Measurements from ENCODE around the gene ABCC3.
"Not testable (repeated sequence)": the region's sequence is repeated elsewhere in the genome, so short reads cannot be mapped to it uniquely, and the experiment has no call there.

Gene ABCC3

GRCh38 chr17:50722746-50723145 is 88.1 kb downstream of the ABCC3 start:
- H3K4me3 ChIP-seq (ENCODE audit: low read depth, low read length) = no peak overlapping the region
- TF ChIP-seq CTCF (IDR thresholded peaks at IDR 0.05; ENCODE audit: borderline replicate concordance, insufficient read depth, low read depth, low read length) = no peak

- not testable (repeated sequence) for H3K4me3 ChIP-seq (ENCODE audit: low read depth, low read length)
These were observed 89.9 kb downstream of the ABCC3 start for GRCh38 chr17:50724622-50725021.

- no peak overlapping the region for H3K4me3 ChIP-seq (ENCODE audit: low read depth, low read length)
- no peak for TF ChIP-seq CTCF (IDR thresholded peaks at IDR 0.05; ENCODE audit: borderline replicate concordance, insufficient read depth, low read depth, low read length)
These were observed 91.3 kb downstream of the ABCC3 start for GRCh38 chr17:50725769-50726655.

GRCh38 chr17:50728112-50728429 is 93.4 kb downstream of the ABCC3 start:
- TF ChIP-seq CTCF (IDR thresholded peaks at IDR 0.05; ENCODE audit: borderline replicate concordance, insufficient read depth, low read depth, low read length) = no peak

GRCh38 chr17:50728881-50729765 is 94.4 kb downstream of the ABCC3 start:
- H3K4me3 ChIP-seq (ENCODE audit: low read depth, low read length) = no peak overlapping the region
- no peak for TF ChIP-seq CTCF (IDR thresholded peaks at IDR 0.05; ENCODE audit: borderline replicate concordance, insufficient read depth, low read depth, low read length)

More at GRCh38 chr17:50728112-50728429, 93.4 kb downstream of the ABCC3 start:
- no peak overlapping the region for H3K4me3 ChIP-seq (ENCODE audit: low read depth, low read length)

- H3K4me3 ChIP-seq (ENCODE audit: low read depth, low read length) = no peak overlapping the region
- no peak for TF ChIP-seq CTCF (IDR thresholded peaks at IDR 0.05; ENCODE audit: borderline replicate concordance, insufficient read depth, low read depth, low read length)
These were observed 97.1 kb downstream of the ABCC3 start for GRCh38 chr17:50731575-50732460.

- TF ChIP-seq CTCF (IDR thresholded peaks at IDR 0.05; ENCODE audit: borderline replicate concordance, insufficient read depth, low read depth, low read length) = no peak
- no peak overlapping the region for H3K4me3 ChIP-seq (ENCODE audit: low read depth, low read length)
These were observed 100.6 kb downstream of the ABCC3 start for GRCh38 chr17:50735287-50735686.

All from GM12875 (cell line).